HG02623 (cell line): Measurements from ENCODE around the gene RARRES2.
"Not testable (repeated sequence)": the region's sequence is repeated elsewhere in the genome, so short reads cannot be mapped to it uniquely, and the experiment has no call there.

Source experiments
- ATAC-seq: cut with Tn5 transposase; IDR thresholded peaks from one replicate; pipeline ENCODE4 v1.9.1; 2021; ENCODE audit warnings: moderate library complexity; ENCODE audit not compliant: unreplicated experiment

Gene RARRES2

DNA sequence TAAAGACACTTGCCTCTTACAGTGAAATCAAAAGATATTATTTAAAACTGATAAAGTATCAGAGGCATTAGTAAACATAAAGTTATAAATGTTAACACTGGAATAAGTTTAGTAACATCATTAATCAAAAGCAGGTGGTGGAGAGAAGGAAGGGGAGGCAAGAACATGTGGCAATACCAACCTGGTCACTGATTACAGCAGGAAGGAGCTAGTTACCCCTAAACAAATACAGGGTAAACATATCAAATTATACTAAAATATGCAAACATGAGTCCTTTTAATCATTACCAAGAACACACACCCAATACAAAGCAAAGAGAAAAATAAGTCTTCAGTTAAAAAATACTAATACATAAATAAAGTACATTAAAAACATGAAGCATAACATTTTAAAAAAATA lies 43.5 kb downstream of the RARRES2 start:
- not testable (repeated sequence) for ATAC-seq

DNA sequence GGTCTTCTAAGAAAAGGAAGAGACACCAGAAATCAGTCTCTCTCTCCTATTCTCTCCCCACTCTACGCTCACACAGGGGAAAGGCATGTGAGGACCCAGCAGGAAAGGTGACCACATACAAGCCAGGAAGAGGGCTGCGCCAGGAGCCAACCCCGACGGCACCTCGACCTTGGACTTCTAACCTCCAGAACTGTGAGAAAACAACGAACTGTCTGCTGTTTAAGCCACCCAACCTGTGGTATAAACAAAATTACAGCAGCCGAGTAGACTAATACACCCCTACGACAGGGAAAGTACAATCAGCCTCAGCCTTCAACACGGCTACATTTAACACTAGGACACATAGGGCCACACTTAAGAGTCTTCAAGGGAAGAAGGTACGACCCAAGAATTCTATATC lies 44.6 kb downstream of the RARRES2 start:
- ATAC-seq: not testable (repeated sequence)

DNA sequence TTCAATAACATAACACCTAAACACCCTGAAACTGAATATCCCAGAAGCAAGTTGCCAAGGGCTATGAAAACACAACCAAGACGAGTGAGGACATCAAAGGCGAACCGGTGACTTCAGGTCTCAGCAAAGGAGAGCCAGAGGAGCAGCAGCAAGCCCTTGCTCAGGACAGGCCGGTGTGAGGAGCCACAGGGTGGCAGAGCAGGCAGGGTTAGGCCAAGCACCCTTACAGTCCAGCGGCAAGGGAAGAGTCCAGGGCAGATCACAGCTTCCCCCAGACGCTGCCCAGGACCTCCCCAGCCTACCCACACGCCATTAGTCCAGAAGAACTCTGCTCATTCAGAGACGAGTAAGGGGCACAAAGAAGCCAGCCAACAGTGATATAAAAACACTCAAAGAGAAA lies 45.8 kb downstream of the RARRES2 start:
- not testable (repeated sequence) for ATAC-seq

DNA sequence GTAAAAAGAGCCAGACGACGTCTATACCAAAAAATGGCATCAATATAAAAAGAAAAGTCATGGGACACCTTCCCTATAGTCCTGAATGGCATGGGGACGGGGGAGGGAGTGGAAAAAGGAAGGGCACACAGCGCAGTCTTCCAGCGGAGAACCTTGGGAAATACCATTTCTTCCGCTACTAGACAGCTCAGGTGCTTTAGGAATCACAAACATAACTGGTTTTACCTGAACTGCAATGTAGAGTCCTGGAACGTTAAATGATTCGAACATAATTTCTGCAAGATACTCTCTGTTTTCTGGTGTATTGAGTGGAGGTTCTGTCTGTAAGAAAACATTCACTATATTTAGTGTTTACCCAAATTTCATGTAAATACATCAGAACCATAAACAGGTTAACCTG lies 46.4 kb downstream of the RARRES2 start:
- ATAC-seq: not testable (repeated sequence)

DNA sequence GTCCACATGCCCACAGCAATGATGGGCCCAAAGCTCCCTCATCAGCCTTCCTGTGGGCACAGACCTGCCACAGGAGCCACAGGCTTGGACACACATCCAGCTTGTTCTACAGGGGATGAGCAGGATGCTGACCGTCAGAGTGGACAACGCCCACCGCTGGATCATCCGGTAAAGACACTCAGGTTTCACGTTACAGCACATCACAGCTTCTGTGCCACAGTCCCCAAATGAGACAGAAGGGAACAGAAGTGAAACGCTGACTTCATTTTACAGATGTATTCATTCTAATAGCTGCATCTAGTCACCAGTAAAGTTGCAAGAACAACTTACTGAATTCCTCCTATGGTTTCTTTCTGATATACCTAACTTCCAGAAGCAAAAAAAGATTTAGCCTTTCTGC lies 51.1 kb downstream of the RARRES2 start:
- not testable (repeated sequence) for ATAC-seq

DNA sequence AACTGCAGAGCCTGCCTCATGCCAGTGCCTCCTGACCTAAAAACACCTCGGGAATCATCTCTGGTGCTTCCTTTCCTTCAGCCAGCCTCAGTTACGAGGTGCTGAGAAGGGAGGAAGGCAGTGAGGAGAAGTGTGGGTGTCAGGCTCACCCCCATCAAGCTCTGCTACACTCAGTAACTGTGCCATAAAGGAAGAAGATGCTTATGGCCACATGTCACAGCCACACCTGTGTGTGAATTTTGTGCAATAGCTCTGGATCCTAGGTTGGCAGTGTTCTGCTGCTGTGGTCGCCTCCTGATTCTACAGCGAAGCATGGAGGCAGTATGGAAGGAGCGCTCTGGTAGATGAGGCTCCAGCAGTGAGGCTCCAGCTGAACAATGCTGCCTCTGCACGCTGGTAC lies 52.6 kb downstream of the RARRES2 start:
- ATAC-seq: not testable (repeated sequence)
